22Rv1 (cell line): ENCODE measurements around the gene CCDC116.

Experiments
- H3K27ac ChIP-seq: fragments of 450-650 bp; 2 replicates; pipeline ENCODE4 v1.5.1; 2017
- ZFX ChIP-seq: fragments of 450-650 bp; IDR thresholded peaks from 2 replicates; pipeline ENCODE4 v1.6.1; 2017; ENCODE audit warnings: antibody characterized with exemption, borderline replicate concordance
- TF ChIP-seq, protein P1 (sequence below): fragments of 450-650 bp; IDR thresholded peaks from 2 replicates; pipeline ENCODE4 v1.5.1; 2017; ENCODE audit warnings: mild to moderate bottlenecking

Gene CCDC116

DNA sequence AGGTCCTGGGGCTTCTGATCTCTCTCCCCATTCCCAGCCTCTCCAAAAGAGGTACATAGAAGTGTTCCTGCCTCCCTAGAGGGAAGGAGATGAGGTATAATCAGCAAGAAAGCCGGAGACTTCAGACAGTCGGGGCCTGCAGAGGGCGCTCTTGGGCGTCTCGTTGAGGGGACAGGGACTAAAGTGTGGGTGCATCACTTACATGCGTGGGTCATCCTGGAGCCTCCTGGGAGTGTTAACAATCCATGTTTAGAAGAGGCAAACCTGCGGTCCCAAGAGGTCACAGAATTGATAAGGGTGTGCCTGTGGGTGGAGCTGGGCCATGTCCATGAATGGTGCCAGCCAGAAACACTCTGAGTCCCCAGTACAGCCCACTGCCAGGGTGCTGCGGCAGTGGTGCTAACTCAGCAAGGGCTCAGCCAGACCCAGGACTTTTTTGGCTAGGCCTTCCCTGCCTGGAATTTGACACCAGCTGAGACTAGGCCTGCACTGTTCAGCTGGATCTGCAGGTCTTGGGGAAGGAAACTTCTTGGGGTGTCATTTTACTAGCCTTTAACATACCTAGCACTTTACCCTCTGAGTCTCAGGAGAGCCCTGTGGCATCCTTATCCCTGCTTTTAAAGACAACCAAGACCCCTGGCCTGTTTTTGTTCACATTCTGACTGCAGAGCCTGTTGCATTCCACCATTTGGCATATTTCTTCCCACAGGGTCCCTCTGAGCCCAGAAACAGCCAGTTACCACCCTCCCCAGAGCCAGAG lies 8.3 kb upstream of the CCDC116 start:
- H3K27ac ChIP-seq = peak overlapping the region; percentile 89
- TF ChIP-seq ZFX = no peak
- TF ChIP-seq, protein P1, sequence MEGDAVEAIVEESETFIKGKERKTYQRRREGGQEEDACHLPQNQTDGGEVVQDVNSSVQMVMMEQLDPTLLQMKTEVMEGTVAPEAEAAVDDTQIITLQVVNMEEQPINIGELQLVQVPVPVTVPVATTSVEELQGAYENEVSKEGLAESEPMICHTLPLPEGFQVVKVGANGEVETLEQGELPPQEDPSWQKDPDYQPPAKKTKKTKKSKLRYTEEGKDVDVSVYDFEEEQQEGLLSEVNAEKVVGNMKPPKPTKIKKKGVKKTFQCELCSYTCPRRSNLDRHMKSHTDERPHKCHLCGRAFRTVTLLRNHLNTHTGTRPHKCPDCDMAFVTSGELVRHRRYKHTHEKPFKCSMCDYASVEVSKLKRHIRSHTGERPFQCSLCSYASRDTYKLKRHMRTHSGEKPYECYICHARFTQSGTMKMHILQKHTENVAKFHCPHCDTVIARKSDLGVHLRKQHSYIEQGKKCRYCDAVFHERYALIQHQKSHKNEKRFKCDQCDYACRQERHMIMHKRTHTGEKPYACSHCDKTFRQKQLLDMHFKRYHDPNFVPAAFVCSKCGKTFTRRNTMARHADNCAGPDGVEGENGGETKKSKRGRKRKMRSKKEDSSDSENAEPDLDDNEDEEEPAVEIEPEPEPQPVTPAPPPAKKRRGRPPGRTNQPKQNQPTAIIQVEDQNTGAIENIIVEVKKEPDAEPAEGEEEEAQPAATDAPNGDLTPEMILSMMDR = peak; percentile 78

DNA sequence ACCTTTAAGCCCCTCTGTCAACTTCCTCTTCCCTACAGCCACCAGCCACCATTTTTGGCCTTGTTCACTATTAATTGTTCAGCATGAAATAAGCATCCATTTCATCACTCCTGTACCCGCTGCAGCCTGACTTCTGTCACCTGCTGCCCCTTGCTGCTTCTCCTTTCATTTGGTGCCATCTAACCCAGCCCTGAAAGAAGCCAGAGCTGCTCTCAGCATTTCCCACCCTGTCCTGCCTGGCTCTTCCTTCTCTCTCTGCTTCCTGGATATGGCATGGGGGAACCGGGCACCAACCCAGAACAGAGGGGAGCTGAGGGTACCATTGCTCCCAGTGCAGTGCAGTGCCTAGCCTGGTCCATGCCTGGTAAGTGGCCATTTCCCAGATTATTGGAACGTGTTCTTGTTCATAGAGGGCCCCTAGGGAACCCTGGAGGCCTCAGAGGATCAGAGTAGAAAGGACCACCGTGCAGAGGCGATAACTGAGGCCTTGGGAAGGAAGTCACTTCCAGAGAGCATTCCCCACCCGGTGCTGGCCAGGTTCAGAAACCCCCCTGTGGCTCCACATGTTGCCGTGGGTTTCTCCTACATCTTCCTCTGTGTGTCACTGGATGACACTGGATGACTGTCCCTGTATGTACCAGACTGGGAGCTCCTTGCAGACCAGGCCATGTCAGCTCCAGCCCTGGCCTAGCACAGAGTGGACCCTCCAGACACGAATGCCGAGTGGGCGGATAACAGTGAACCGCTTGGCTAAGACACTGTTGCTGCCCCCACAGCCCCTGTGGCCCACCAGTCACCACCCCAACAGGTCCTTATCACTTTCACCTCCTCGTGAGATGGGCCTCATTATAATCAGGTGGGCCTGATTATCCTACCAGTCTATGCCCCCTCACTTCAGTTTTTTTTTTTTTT lies 7.4 kb upstream of the CCDC116 start:
- peak overlapping the region; percentile 89 for H3K27ac ChIP-seq
- TF ChIP-seq ZFX = no peak
- TF ChIP-seq, protein P1 = no peak

DNA sequence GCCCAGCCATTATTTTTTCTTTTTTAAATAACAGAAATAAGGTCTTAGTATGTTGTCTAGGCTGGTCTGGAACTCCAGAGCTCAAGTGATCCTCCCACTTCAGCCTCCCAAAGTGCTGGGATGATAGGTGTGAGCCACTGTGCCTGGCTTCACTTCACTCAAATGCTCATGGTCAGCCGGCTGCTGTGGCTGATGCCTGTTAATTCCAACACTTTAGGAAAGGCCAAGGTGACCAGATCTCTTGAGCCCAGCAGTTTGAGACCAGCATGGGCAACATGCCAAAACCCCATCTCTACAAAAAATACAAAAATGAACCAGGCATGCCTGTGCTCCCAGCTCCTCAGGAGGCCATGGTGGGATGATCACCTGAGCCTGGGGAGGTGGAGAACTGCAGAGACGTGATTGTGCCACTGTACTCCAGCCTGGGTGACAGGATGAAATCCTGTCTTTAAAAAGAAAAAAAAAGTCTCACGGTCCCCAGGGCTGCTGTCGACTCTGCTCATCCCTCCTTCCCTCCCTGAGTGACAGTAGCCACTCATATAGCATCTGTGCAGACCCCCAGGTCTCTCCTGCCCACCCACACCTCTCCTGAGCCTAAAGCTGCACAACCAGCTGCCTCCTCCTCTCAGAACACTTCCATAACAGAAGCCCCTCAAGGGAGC lies 6.4 kb upstream of the CCDC116 start:
- TF ChIP-seq, protein P1 = no peak
- TF ChIP-seq ZFX = no peak
- peak overlapping the region; percentile 89 for H3K27ac ChIP-seq

DNA sequence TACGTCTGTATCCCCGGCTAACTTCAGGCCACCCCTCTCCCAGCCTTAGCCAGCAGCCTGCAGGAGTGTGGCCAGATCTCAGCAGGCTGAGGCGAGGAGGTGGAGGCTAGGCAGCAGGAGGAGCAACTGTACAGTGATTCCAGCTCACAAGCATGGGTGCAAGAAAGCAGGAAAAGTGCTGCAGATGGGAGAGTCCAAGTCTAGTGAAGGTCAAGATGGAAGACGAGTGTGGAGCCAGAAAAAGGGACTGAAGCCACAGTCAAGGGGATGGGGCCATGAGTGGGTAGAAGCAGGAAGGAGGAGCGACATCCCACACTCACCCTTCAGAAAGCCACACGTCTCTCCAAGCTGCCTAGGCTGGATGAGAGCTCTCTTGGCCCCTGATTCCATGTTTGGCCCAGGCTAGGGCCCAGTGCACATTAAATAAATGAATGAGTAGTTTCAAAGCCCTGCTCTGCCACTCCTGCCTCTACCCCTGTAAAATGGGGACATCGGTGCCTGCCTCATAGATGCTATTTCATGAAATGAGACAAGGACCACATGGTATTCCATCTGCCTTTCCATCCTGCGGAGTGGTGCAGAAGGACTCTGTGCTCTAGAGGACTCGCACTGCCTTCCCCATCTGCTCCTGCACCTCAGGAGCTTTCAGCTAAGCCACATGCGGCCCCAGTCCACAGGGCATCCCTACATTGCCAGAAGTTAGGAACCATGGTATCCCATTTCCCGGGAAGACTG lies 5.7 kb upstream of the CCDC116 start:
- no peak for TF ChIP-seq ZFX
- TF ChIP-seq, protein P1 = no peak
- H3K27ac ChIP-seq = peak overlapping the region; percentile 89; the same call in 1 of the 2 replicates

DNA sequence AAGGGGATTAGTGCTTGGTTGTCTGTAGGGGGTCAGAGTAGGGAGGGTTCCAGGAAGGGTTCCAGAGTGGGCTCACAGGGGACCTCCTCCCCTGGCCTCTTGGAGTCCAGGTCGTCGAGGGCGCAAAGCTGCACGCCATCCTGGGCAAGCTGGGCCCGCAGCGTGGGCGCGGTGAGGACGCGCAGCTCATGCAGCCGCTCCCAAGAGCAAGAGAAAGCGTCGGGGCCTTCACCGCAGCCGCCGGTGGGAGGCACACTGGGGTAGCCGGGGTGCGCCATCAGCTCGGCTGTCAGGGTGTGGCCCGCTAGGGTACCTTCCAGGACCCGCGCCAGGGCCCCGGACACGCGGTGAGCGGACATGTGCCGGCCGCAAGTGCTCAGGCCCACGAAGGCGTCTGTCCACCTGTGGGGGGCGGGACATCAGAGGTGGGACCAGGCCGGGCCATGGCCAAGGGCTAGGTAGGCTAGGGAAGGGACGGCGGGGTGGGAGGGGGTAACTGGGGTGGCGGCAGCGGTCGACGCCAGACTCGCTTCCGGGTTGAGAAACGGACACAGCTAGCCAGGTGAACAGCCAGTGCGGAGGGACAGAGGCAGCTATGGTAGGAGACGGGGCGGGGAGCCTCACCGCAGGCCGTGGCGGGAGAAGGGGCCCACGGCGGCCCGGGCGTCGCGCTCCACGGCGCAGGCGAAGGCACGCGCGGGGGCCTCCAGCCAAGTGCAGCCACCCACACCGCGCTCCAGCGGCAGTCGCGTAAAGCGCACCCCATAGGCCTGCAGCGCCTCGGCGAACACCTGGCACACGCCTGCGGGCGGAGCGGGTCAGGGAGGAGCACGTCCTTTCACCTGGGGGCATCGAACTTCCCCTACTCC lies 3.9 kb upstream of the CCDC116 start:
- TF ChIP-seq ZFX = no peak
- TF ChIP-seq, protein P1 = no peak
- H3K27ac ChIP-seq = peak overlapping the region; percentile 89
